GM19023 (cell line): ENCODE measurements around the gene ITPA.

Source experiments
- ATAC-seq: cut with Tn5 transposase; IDR thresholded peaks from one replicate; pipeline ENCODE4 v1.9.1; 2021; ENCODE audit warnings: mild to moderate bottlenecking, moderate library complexity; ENCODE audit not compliant: unreplicated experiment

Gene ITPA

GRCh38 chr20:3227506-3227905, 18.2 kb downstream of the ITPA start:
- no peak for ATAC-seq

GRCh38 chr20:3227936-3228749, 18.8 kb downstream of the ITPA start:
- no peak for ATAC-seq

- no peak for ATAC-seq
Measured at GRCh38 chr20:3228750-3229032, 19.4 kb downstream of the ITPA start.

GRCh38 chr20:3229158-3229557, 19.9 kb downstream of the ITPA start:
- no peak for ATAC-seq

- no peak for ATAC-seq
Measured at GRCh38 chr20:3229798-3230197, 20.5 kb downstream of the ITPA start.

- no peak for ATAC-seq
Measured at GRCh38 chr20:3231116-3231515, 21.8 kb downstream of the ITPA start.

- ATAC-seq, result no peak
Measured at GRCh38 chr20:3231889-3232588, 22.7 kb downstream of the ITPA start.

- no peak for ATAC-seq
Measured at GRCh38 chr20:3233131-3233990, 24.1 kb downstream of the ITPA start.

- no peak for ATAC-seq
Measured at GRCh38 chr20:3233991-3234498, 24.7 kb downstream of the ITPA start.

- no peak for ATAC-seq
Measured at GRCh38 chr20:3235666-3236324, 26.5 kb downstream of the ITPA start.

- no peak for ATAC-seq
Measured at GRCh38 chr20:3237011-3237957, 28.0 kb downstream of the ITPA start.

GRCh38 chr20:3237958-3238615, 28.8 kb downstream of the ITPA start:
- ATAC-seq, result no peak

- ATAC-seq, result no peak
Measured at GRCh38 chr20:3238616-3239025, 29.3 kb downstream of the ITPA start.

GRCh38 chr20:3239026-3239866, 29.9 kb downstream of the ITPA start, which contains the start of gene SLC4A11:
Gene SLC4A11, minus strand, starts transcription at chr20:3239190. Its CDS starts 53 bp downstream, at chr20:3239137.
- no peak for ATAC-seq

- no peak for ATAC-seq
Measured at GRCh38 chr20:3239867-3240775, 30.8 kb downstream of the ITPA start.

GRCh38 chr20:3240776-3241363, 31.6 kb downstream of the ITPA start:
- no peak for ATAC-seq

- ATAC-seq, result no peak
Measured at GRCh38 chr20:3242172-3242692, 32.9 kb downstream of the ITPA start.
